ENCODE measurements around the gene WDR75. TPM values are rescaled to one million over a fixed set of nuclear protein-coding genes. Genes with fewer than 3 reads are reported as not detected.

WDR75 gene
- 59.8 and 64.2 TPM in 2 replicates for total RNA-seq

DNA sequence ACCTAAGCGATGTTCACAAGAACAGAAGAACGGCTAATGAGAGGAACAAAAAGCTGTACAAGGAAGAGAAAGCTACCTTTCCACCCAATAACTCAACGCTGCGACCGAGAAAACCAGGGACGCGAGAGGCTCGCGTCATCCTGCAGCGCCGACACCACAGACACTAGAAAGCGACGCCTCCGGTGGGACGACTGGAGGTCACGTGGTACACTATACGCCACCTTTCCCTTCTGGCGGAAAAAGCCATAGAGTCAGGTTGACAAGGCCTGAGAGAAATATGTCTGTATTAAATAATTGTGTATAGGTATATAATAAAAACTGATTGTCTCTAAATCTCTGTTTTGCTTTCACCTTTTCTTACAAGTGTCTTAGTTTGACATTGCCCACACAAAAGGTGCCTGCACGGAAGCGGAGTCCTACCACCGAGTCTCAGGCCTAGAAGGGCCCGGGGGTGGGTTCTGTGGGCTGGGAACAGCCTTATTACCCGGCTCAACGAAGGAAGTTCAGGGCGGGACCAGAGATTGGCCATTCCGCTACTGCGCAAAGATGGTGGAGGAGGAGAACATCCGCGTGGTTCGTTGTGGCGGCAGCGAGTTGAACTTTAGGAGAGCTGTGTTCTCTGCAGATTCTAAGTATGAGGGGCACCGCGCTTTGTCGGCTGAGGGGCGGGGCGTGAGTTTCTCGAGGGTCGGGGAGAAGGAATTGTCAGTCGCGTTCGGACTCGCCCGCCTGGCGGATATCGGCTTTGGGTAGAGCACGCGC lies at the start of gene WDR75:
WDR75 (plus strand) TSS at position 528 of the 762 bp plus-strand sequence; CDS start at position 547, 19 bp downstream.

Other genes with a start within 250 kb of the WDR75 start
- gene SLC40A1, start 139.3 kb downstream of the WDR75 start, total RNA-seq, result 5.9 and 107 TPM in 2 replicates
- 75.5 and 80.7 TPM in 2 replicates for gene ASNSD1, start 220.0 kb downstream of the WDR75 start, total RNA-seq
- 5.4 and 9.0 TPM in 2 replicates for gene ANKAR, start 233.2 kb downstream of the WDR75 start, total RNA-seq